ENCODE data around the gene CAMKK2. TPM values are rescaled to one million over a fixed set of nuclear protein-coding genes. Genes with fewer than 3 reads are reported as not detected.

The CAMKK2 gene
- total and polyA plus RNA-seq, 12 donors: 7.5 to 42.9 (median 27.8) TPM

DNA sequence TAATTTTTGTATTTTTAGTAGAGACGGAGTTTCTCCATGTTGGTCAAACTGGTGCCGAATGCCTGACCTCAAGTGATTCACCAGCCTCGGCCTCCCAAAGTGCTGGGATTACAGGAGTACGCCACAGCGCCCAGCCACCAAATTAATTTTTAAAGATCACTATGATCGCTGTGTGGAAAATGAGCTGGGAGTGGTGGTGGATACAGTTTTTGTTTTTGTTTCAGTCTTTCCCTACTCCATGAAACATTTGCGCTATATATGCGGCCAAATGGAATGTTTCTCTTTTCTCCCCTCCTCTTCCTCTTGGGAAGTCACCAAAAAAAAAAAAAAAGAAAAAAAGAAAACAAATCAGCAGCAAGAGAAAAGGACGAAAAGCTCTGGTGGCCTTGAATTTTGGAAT lies 107.4 kb downstream of the CAMKK2 start:
- intact Hi-C loops (cut with DNase I): no loop called here
- Histone ChIP-seq H3K9me3 (replicated peaks in 1 of 3) (no peaks in the 10 kb centered on the region), H3K27ac (no peak overlapping the region), H3K27me3 (no peaks in the 10 kb centered on the region), H3K4me3 (no peak overlapping the region), H3K36me3 (replicated peaks in 1 of 2) (no peaks in the 10 kb centered on the region), H3K4me1 (replicated peaks in 1 of 2) (no peaks in the 10 kb centered on the region)
- 78 to 82% (median 80%) methylated on average over 9 of the region's 9 CpGs for WGBS, 4 donors
- no peak for DNase-seq
- TF ChIP-seq CTCF (IDR thresholded peaks at IDR 0.05): no peak
- TF ChIP-seq POLR2A (IDR thresholded peaks at IDR 0.05): no peak

GRCh38 chr12:121188227-121188626 lies 108.3 kb downstream of the CAMKK2 start:
- H3K4me1 ChIP-seq (replicated peaks in 1 of 2): no peaks in the 10 kb centered on the region
- H3K4me3 ChIP-seq: no peak overlapping the region
- 95 to 98% (median 98%) methylated on average over 2 of the region's 2 CpGs for WGBS, 4 donors
- no peak for DNase-seq
- no peak overlapping the region for H3K27ac ChIP-seq
- intact Hi-C loops (cut with DNase I): no loop called here
- TF ChIP-seq POLR2A (IDR thresholded peaks at IDR 0.05) (no peak), CTCF (IDR thresholded peaks at IDR 0.05) (no peak)
- no peaks in the 10 kb centered on the region for H3K9me3 ChIP-seq (replicated peaks in 1 of 3)
- no peaks in the 10 kb centered on the region for H3K27me3 ChIP-seq
- H3K36me3 ChIP-seq (replicated peaks in 1 of 2): no peaks in the 10 kb centered on the region

Other genes starting within 250 kb of the CAMKK2 start
- 10 to 100 TPM in 2 of 9 donors, 1 to 10 TPM in 7; 1.2 to 13.5 (median 7.2) TPM for gene P2RX7, start 163.8 kb downstream of the CAMKK2 start, total RNA-seq
- 10 to 100 TPM in 1 of 3 donors, 1 to 10 TPM in 2; 2.0 to 10.5 (median 2.4) TPM for gene P2RX7, start 163.8 kb downstream of the CAMKK2 start, polyA plus RNA-seq
- 100 to 1,000 TPM in 2 of 9 donors, 10 to 100 TPM in 7; 15.2 to 114 (median 34.7) TPM for gene P2RX4, start 86.6 kb downstream of the CAMKK2 start, total RNA-seq
- gene P2RX4, start 86.6 kb downstream of the CAMKK2 start, polyA plus RNA-seq: 10 to 100 TPM; 13.3 to 50.0 (median 29.2) TPM
- gene ANAPC5, start 55.7 kb upstream of the CAMKK2 start, total RNA-seq: 100 to 1,000 TPM in 3 of 9 donors, 10 to 100 TPM in 6; 81.3 to 137 (median 90.7) TPM
- 100 to 1,000 TPM; 164 to 204 (median 181) TPM for gene ANAPC5, start 55.7 kb upstream of the CAMKK2 start, polyA plus RNA-seq
- gene RNF34, start 103.4 kb upstream of the CAMKK2 start, total RNA-seq: 10 to 100 TPM; 16.8 to 48.4 (median 26.8) TPM
- gene RNF34, start 103.4 kb upstream of the CAMKK2 start, polyA plus RNA-seq: 10 to 100 TPM; 13.3 to 29.5 (median 15.7) TPM